H9 (cell line): ENCODE results near the gene TSSK2. TPM values are rescaled to one million over a fixed set of nuclear protein-coding genes. Genes with fewer than 3 reads are reported as not detected.
A peak's percentile ranks its signal among the peaks of the same experiment; 100 is the strongest.

Experiments used
- DNase-seq: peaks from one replicate; pipeline ENCODE4 v3.0.0-alpha.2; 2017
- H2AFZ ChIP-seq: one replicate; pipeline ENCODE4 v1.6.1; 2013; ENCODE audit warnings: mild to moderate bottlenecking, low read length, control low read depth, moderate library complexity
- H2AK5ac ChIP-seq: 2 replicates; pipeline ENCODE4 v1.6.1; 2013; ENCODE audit warnings: low read length, control low read depth, mixed read lengths; ENCODE audit not compliant: insufficient read length
- H2BK120ac ChIP-seq: one replicate; pipeline ENCODE4 v1.6.1; 2013; ENCODE audit warnings: low read depth, mild to moderate bottlenecking, low read length, control low read depth, inconsistent platforms; ENCODE audit not compliant: poor library complexity, severe bottlenecking
- H2BK12ac ChIP-seq: 2 replicates; pipeline ENCODE4 v1.6.1; 2013; ENCODE audit warnings: low read length, control low read depth, mixed read lengths, low read depth; ENCODE audit not compliant: insufficient read length
- H2BK15ac ChIP-seq: 2 replicates; pipeline ENCODE4 v1.6.1; 2013; ENCODE audit warnings: low read depth, low read length, control low read depth
- H2BK20ac ChIP-seq: one replicate; pipeline ENCODE4 v1.6.1; 2013; ENCODE audit warnings: low read depth, mild to moderate bottlenecking, low read length, control low read depth, inconsistent platforms; ENCODE audit not compliant: poor library complexity, severe bottlenecking
- H2BK5ac ChIP-seq: 2 replicates; pipeline ENCODE4 v1.6.1; 2013; ENCODE audit warnings: low read length, control low read depth, mixed read lengths; ENCODE audit not compliant: insufficient read length
- H3K14ac ChIP-seq: 2 replicates; pipeline ENCODE4 v1.6.1; 2013; ENCODE audit warnings: low read length, control low read depth; ENCODE audit not compliant: insufficient read depth
- H3K18ac ChIP-seq: 2 replicates; pipeline ENCODE4 v1.6.1; 2013; ENCODE audit warnings: low read depth, mild to moderate bottlenecking, mixed read lengths, low read length, control low read depth; ENCODE audit not compliant: insufficient read length
- H3K23ac ChIP-seq: 2 replicates; pipeline ENCODE4 v1.6.1; 2013; ENCODE audit warnings: low read length, control low read depth, mixed read lengths, low read depth; ENCODE audit not compliant: insufficient read length
- H3K23me2 ChIP-seq: 2 replicates; pipeline ENCODE4 v1.6.1; 2013; ENCODE audit warnings: low read depth, mild to moderate bottlenecking, mixed read lengths, low read length, control low read depth; ENCODE audit not compliant: insufficient read length, poor library complexity, severe bottlenecking
- H3K27ac ChIP-seq: 2 replicates; pipeline ENCODE4 v1.5.1; 2013; ENCODE audit warnings: low read length, control low read depth, mixed read lengths, low read depth; ENCODE audit not compliant: insufficient read length
- H3K27me3 ChIP-seq: 2 replicates; pipeline ENCODE4 v1.6.1; 2013; ENCODE audit warnings: low read length, control low read depth, inconsistent platforms; ENCODE audit not compliant: insufficient read depth
- H3K4ac ChIP-seq: 2 replicates; pipeline ENCODE4 v1.6.1; 2013; ENCODE audit warnings: low read depth, mild to moderate bottlenecking, control low read depth, inconsistent platforms, low read length, moderate library complexity
- H3K4me1 ChIP-seq: 2 replicates; pipeline ENCODE4 v1.6.1; 2013; ENCODE audit warnings: low read length, control low read depth, inconsistent platforms; ENCODE audit not compliant: insufficient read depth
- H3K4me2 ChIP-seq: 2 replicates; pipeline ENCODE4 v1.6.1; 2013; ENCODE audit warnings: low read length, control low read depth, mixed read lengths; ENCODE audit not compliant: insufficient read length, insufficient read depth
- H3K56ac ChIP-seq: 2 replicates; pipeline ENCODE4 v1.6.1; 2013; ENCODE audit warnings: low read depth, mild to moderate bottlenecking, mixed read lengths, low read length, control low read depth; ENCODE audit not compliant: insufficient read length
- H3K79me1 ChIP-seq: 2 replicates; pipeline ENCODE4 v1.6.1; 2013; ENCODE audit warnings: low read depth, mild to moderate bottlenecking, moderate library complexity, low read length, control low read depth, inconsistent platforms; ENCODE audit not compliant: insufficient read depth, poor library complexity, severe bottlenecking
- H3K79me2 ChIP-seq: 2 replicates; pipeline ENCODE4 v1.6.1; 2013; ENCODE audit warnings: low read length, control low read depth, inconsistent platforms; ENCODE audit not compliant: insufficient read depth
- H3K9ac ChIP-seq: 2 replicates; pipeline ENCODE4 v1.6.1; 2013; ENCODE audit warnings: low read length, control low read depth, mixed read lengths; ENCODE audit not compliant: insufficient read length; ENCODE audit errors: extremely low read depth
- H3K9me3 ChIP-seq: one replicate; pipeline ENCODE4 v1.6.1; 2013; ENCODE audit warnings: low read depth, low read length, inconsistent platforms; ENCODE audit not compliant: control insufficient read depth
- H3T11ph ChIP-seq: one replicate; pipeline ENCODE4 v1.6.1; 2013; ENCODE audit warnings: mild to moderate bottlenecking, low read length, control low read depth, inconsistent platforms
- H4K20me1 ChIP-seq: one replicate; pipeline ENCODE4 v1.6.1; 2013; ENCODE audit not compliant: control insufficient read depth, insufficient read length, insufficient read depth
- H4K5ac ChIP-seq: 2 replicates; pipeline ENCODE4 v1.6.1; 2013; ENCODE audit warnings: low read depth, mild to moderate bottlenecking, mixed read lengths, low read length, control low read depth; ENCODE audit not compliant: insufficient read length
- H4K8ac ChIP-seq: replicated peaks from 2 replicates; pipeline ENCODE4 v1.6.1; 2013; ENCODE audit warnings: low read length, control low read depth, mixed read lengths, low read depth; ENCODE audit not compliant: insufficient read length
- H4K91ac ChIP-seq: 2 replicates; pipeline ENCODE4 v1.6.1; 2013; ENCODE audit warnings: low read depth, mild to moderate bottlenecking, moderate library complexity, mixed read lengths, low read length, control low read depth; ENCODE audit not compliant: insufficient read length
- H3K27ac Mint-ChIP-seq, 3 experiments: 2 replicates in 2 of 3; 3 replicates in 1 of 3; pipeline ENCODE4 v1.8.0; 2020 to 2021; ENCODE audit warnings: mixed read lengths in 3 of 3, mild to moderate bottlenecking in 1 of 3, moderate library complexity in 1 of 3
- H3K27me3 Mint-ChIP-seq: 2 replicates; pipeline ENCODE4 v1.8.0; 2021; ENCODE audit warnings: low read depth, mild to moderate bottlenecking, moderate library complexity, mixed read lengths
- H3K36me3 Mint-ChIP-seq, 3 experiments: 2 replicates in 2 of 3; 3 replicates in 1 of 3; pipeline ENCODE4 v1.8.0; 2020 to 2021; ENCODE audit warnings: low read depth in 3 of 3, mixed read lengths in 3 of 3; ENCODE audit not compliant: insufficient read depth in 1 of 3
- H3K4me1 Mint-ChIP-seq, 2 experiments: 2 replicates each; pipeline ENCODE4 v1.8.0; 2020; ENCODE audit warnings: mixed read lengths in 2 of 2
- H3K4me3 Mint-ChIP-seq, 2 experiments: 2 replicates in 1 of 2; 3 replicates in 1 of 2; pipeline ENCODE4 v1.8.0; 2020 to 2021; ENCODE audit warnings: mild to moderate bottlenecking in 2 of 2, mixed read lengths in 2 of 2, moderate library complexity in 1 of 2
- H3K9me3 Mint-ChIP-seq, 2 experiments: 2 replicates in 1 of 2; 3 replicates in 1 of 2; pipeline ENCODE4 v1.8.0; 2020; ENCODE audit warnings: mild to moderate bottlenecking in 2 of 2, mixed read lengths in 2 of 2, moderate library complexity in 1 of 2
- WGBS: extraction: QIAGEN DNeasy Blood & Tissue Kit; methylation state at CpG from one replicate; pipeline ENCODE4 v1.1.7; 2013; ENCODE audit warnings: missing lambda C conversion rate, low lambda C conversion rate, mixed read lengths; ENCODE audit not compliant: insufficient read length; ENCODE audit errors: extremely low coverage; 5-methylcytosine and 5-hydroxymethylcytosine counted together
- total RNA-seq: library from RNA; stranded (reverse); gene quantifications from 2 replicates; pipeline ENCODE4 v1.2.1, GENCODE V29; 2021
- TF ChIP-seq, protein P1 (sequence below): fragments of 200-600 bp; sonication (generic); conservative IDR thresholded peaks from 3 replicates; pipeline ENCODE4 v1.8.0; 2021; ENCODE audit warnings: antibody characterized with exemption, mild to moderate bottlenecking

TSSK2 gene
- total RNA-seq, 1 experiment from 2014 or later, result not detected

DNA sequence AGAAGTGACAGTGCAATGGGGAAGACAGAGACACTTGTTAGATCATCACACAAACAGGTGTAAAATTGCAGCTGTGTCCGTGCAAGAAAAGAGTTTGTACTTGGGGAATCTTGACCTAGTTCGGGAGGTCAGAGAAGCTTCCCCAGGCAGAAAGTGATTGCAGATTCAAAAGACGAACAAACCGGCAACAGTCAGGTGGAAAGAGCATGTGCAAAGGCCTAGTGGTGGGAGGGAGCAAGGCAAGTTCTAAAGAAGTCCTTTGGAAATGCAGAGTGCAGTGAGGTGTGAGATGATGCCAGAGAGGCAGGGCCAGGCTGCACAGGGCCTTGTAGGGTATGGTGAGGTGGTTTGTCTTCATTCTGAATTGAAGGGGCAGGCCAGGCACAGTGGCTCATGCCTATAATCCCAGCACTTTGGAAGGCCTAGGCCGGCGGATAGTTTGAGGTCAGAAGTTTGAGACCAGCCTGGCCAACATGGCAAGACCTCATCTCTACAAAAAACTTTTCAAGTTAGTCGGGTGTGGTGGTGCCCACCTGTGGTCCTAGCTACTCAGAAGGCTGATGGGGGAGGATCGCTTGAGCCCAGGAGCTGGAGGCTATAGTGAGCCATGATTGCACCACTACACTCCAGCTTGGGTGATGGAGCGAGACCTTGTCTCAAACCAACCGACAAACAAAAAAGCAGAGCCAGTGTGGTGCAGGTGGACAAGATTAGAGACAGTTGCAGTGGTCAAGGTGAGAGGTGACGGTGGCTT lies 15.3 kb downstream of the TSSK2 start:
- no peak overlapping the region for H3K4me3 Mint-ChIP-seq

More for the DNA sequence above, 15.3 kb downstream of the TSSK2 start:
- no peak for DNase-seq
- no peak overlapping the region for H2BK15ac ChIP-seq
- H3K56ac ChIP-seq, result no peak overlapping the region
- no peak overlapping the region for H3T11ph ChIP-seq
- no peak overlapping the region for H4K5ac ChIP-seq
- H3K14ac ChIP-seq, result no peak overlapping the region
- no peaks in the 10 kb centered on the region for H3K79me1 ChIP-seq
- no peak overlapping the region for H3K4me2 ChIP-seq
- Mint-ChIP-seq H3K27me3 (peaks cover 47% of the 10 kb centered on the region), H3K9me3 (peaks cover 6% of the 10 kb centered on the region in 2 experiments), H3K4me1 (peaks cover 17 to 29% of the 10 kb centered on the region in 2 experiments), H3K27ac (0 out of 7 replicates have a peak overlapping the region, but pooled peaks of 1 of the 3 experiments have one; percentile 6), H3K36me3 (peaks cover 7 to 16% (median 12%) of the 10 kb centered on the region in 3 experiments)
- no peak overlapping the region for H2BK12ac ChIP-seq
- no peaks in the 10 kb centered on the region for H3K4me1 ChIP-seq
- no peak overlapping the region for H2BK120ac ChIP-seq
- H2AK5ac ChIP-seq, result no peak overlapping the region
- no peak overlapping the region for H3K4ac ChIP-seq
- no peak overlapping the region for H3K9ac ChIP-seq
- H2BK5ac ChIP-seq, result no peak overlapping the region
- no peaks in the 10 kb centered on the region for H3K9me3 ChIP-seq
- TF ChIP-seq, protein P1, sequence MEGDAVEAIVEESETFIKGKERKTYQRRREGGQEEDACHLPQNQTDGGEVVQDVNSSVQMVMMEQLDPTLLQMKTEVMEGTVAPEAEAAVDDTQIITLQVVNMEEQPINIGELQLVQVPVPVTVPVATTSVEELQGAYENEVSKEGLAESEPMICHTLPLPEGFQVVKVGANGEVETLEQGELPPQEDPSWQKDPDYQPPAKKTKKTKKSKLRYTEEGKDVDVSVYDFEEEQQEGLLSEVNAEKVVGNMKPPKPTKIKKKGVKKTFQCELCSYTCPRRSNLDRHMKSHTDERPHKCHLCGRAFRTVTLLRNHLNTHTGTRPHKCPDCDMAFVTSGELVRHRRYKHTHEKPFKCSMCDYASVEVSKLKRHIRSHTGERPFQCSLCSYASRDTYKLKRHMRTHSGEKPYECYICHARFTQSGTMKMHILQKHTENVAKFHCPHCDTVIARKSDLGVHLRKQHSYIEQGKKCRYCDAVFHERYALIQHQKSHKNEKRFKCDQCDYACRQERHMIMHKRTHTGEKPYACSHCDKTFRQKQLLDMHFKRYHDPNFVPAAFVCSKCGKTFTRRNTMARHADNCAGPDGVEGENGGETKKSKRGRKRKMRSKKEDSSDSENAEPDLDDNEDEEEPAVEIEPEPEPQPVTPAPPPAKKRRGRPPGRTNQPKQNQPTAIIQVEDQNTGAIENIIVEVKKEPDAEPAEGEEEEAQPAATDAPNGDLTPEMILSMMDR, result peak; percentile 32; the same call in 2 of the 3 replicates
- H3K18ac ChIP-seq, result no peak overlapping the region
- no peak overlapping the region for H2BK20ac ChIP-seq
- peaks cover 3% of the 10 kb centered on the region; the same call in 1 of the 2 replicates for H3K79me2 ChIP-seq
- no peak overlapping the region for H3K27ac ChIP-seq
- H3K23ac ChIP-seq, result no peak overlapping the region
- peaks cover 36% of the 10 kb centered on the region for H3K27me3 ChIP-seq
- H2AFZ ChIP-seq, result no peak overlapping the region
- H4K20me1 ChIP-seq, result no peaks in the 10 kb centered on the region
- peaks cover 8% of the 10 kb centered on the region for H3K23me2 ChIP-seq
- H4K8ac ChIP-seq, result no peak overlapping the region
- no peak overlapping the region for H4K91ac ChIP-seq
- WGBS, result no CpG with 5 or more reads among the region's 11 CpGs
